Activated CD4-positive, CD25-positive, alpha-beta regulatory T cell treated with anti-CD3 and anti-CD28 coated beads, Interleukin-2, amount 50 U/mL, for 24 hours (primary cell): Measurements from ENCODE around the gene INPP1.
"Not testable (repeated sequence)": the region's sequence is repeated elsewhere in the genome, so short reads cannot be mapped to it uniquely, and the experiment has no call there.

Experiments used
- ATAC-seq, 2 donors: fragments of 150-1000 bp; cut with Tn5 transposase; one replicate each; pipeline ENCODE4 v1.10.0; 2021; ENCODE audit warnings: mild to moderate bottlenecking in 1 of 2, moderate library complexity in 1 of 2

The INPP1 gene, protein sequence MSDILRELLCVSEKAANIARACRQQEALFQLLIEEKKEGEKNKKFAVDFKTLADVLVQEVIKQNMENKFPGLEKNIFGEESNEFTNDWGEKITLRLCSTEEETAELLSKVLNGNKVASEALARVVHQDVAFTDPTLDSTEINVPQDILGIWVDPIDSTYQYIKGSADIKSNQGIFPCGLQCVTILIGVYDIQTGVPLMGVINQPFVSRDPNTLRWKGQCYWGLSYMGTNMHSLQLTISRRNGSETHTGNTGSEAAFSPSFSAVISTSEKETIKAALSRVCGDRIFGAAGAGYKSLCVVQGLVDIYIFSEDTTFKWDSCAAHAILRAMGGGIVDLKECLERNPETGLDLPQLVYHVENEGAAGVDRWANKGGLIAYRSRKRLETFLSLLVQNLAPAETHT

DNA sequence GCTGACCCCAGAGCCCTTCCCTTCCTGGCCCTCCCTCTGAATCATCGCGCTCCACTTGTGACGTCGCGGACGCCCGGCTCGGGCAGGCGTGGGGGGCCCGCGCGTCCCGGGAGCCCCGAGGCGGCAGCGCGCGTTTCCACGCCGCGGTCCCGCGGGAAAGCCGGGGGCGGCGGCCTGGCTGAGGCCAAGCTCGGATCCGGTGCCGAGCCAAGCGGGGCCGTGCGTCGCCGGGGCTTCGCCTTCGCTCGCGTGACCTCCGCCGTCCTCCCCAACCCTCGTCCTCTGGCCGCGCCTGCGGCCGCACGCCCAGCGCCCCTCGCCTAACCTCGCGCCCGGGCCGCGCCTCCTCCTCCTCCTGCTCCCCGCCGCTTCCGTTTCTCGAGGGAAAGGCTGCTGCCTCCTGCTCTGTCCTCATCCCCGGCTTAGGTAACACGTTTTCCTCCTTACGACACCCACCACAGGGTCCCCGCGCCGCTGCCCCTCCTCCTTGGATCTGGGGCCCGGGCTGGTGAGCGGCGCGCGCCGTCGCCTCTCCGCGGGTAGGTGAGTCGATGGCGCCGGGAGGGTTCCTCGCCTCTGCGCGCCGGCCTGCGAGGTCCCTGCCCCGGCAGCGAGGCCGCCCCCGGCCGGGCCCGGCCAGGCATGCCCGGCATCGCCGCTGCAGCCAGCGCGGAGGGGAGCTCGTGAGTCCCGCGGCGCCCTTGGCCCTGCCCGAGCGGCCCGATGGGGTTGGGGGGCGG is at the start of gene INPP1:
Gene INPP1 (plus strand): TSS at position 54 of the 740 bp plus-strand sequence. CDS start 16,514 bp downstream, outside the sequence.
- peak; percentile 62 to 71 for ATAC-seq

GRCh38 chr2:190297880-190298279 is 45.5 kb upstream of the INPP1 start:
- not testable (repeated sequence) for ATAC-seq

GRCh38 chr2:190301032-190301431 is 42.4 kb upstream of the INPP1 start:
- no peak for ATAC-seq

GRCh38 chr2:190302052-190302451 is 41.3 kb upstream of the INPP1 start:
- no peak for ATAC-seq

- ATAC-seq = no peak
These were observed 39.7 kb upstream of the INPP1 start for GRCh38 chr2:190303647-190304046.

DNA sequence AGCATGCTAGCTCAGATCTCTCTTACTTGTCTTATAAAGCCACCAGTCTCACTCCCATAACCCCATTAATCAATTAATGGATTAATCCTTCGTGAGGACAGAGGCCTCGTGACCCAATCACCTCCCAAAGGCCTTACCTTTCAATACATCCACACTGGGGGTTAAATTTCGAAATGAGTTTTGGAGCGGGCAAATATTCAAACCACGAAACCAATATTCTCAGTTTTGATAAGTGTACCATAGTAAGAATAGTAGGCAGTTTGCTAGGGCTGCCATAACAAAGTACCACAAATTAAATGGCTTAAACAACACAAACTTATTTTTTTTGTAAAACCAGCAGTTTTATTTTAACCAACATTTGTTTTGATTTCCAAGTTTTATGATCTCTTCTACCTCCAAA is 39.0 kb upstream of the INPP1 start:
- ATAC-seq = peak in 1 of 2 donors; percentile 68

DNA sequence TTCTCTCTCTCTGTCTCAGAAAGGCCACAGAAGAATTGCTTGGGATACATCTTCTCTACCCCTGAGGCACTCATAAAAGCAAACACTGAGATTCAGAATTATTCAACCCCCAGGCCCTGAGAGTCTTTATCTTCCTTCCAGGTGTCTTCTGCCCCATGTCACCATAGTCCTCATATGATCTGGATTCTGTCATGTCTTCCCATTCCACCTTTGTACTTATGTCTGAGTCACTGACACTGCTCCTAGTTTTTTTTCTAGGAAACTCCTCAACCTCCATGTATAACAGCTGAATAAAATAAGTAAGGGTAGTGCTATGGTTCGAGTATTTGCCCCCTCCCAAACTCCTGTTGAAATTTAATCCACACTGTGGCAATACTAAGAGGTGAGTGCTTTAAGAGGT is 35.4 kb upstream of the INPP1 start:
- ATAC-seq = no peak

DNA sequence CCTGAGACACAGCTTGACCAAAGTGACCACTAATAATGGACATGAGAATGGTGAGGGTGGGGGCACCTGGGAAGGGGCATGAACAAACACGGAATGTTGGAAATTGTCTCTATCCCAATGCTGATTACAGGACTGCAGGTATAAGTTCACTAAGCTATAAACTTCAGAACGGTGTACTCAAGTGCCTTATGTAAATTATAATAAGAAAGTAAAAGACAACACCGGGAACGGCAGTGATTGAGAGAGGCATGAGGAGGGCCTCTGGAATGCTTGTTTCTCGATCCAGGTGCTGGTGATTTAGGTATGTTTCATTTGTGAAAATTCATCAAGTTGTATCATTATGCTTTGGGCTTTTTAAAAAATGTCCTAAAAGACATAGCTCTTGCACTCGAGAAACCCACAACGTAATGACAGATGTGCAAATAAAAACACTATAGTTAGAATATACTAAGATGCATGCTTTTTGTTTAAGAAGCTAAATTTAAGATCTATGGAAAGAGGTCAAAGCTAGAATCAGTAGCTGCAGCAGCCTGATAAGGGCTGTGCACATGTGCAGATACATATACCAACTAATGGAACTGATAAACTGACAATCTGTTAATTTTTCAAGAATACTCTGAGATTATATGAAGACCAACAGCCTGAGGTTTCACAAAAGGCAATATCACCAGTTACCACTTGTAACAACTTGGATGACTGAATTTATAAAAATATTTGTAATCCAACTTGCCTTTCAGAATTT is 31.3 kb upstream of the INPP1 start:
- ATAC-seq = no peak

DNA sequence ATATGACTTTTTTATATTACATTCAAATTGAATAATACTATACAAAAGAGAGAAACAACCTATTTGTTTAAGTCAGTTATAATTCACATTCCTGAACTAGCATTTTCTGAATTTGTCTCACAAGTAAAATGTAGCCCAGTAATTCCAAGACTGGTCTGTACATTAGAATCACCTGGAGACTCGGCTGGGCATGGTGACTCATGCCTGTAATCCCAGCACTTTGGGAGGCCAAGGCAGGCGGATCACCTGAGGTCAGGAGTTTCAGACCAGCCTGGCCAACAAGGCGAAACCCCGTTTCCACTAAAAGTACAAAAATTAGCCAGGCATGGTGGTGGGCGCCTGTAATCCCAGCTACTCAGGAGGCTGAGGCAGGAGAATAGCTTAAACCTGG is 30.8 kb upstream of the INPP1 start:
- not testable (repeated sequence) for ATAC-seq

DNA sequence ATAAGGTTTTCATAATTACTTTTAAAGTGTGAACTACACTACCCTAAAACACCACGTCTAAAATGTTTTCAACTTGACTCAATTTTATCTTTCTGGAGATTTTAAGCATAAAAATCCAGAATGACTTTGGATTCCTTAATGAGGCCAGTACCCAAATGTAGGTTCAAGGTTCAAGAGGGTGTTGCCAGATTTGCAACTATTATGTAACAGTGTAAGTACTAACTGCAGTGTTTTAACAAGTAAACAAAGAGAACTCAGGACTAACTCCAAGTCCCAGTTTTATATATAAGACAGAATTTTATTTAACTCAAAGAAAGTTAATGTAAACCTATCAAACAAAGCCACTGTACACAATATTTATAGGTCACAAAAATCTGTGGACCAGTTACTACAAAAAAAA is 29.5 kb upstream of the INPP1 start:
- no peak for ATAC-seq

DNA sequence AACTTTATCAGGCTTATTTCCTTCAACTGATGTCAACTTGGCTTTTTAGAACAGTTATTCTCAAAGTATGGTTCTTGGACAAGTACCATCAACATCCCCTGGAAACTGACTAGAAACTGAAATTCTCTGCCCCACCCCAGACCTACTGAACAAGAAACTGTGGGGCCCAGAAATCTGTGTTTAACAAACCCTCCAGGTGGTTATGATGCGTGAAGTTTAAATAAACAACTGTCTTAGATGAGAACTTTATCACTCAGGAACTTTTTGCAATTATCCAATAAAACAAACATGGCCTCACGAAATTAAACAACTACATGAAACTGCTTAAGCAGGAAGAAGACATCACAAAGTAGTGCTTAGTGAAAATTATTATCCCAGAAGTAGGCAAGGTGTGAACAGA is 28.1 kb upstream of the INPP1 start:
- ATAC-seq = no peak

DNA sequence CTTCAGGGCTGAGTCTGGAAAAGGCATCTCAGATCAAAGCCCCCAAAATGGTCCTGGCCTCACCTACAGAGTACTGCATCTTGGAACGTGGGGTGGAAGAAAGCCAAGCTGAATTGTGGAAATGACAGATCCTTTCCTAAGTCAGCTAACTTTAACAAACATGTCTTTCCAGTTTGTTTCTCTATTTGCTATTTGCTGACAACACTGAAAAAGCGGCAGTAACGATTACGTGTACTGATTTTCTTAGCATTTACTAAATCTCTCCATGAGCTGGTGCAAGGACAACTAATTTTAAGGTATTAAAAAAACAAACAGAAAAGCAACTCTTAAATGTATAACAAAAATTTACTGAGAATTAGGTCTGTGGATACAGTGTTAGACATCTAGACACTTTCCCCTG is 24.9 kb upstream of the INPP1 start:
- ATAC-seq = no peak

GRCh38 chr2:190318931-190319554 is 24.3 kb upstream of the INPP1 start:
- ATAC-seq = peak; percentile 3 to 9

DNA sequence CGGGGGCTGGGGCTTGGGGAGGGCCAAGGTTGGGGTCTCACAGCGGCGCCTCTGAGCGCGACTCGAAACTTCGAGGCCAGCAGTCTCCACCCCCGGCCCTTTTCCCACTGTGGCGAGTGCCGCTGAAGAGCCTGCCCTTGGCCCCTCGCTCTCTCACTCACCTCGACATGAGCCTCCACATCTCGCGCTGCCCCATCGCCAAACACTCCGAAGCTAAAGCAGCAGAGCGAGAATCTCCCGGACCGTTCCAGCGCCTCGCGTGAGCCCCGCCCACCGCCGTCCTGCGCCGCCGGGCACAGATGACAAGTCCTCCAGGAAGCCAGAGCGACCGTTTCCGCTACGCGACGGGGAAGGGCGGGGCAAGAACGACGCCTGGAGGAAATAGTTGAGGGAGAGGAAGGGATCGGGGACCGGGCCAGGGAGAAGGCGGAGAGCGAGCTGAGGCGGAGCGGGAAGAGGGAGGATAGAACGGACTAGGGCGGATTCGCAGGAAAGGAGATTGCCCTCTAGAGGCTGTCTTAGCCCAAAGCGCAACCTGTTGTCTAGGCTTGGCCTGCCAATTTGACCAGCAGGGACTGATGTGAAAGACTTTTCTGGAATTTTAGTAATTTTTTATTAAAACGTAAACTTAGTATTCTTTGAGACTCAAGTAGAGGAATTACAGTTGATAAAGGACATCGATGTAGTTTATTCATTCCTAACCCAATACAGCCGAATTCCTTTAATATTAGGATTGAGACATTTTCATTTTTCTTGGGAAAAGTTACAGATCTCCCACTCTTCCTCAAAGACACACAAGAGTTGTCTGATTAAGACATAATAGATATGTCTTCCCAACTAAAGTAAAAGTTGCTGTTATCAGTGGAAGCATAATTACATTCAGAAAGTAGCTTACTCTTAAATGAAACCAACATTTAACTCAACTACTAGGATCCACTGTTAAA is 23.6 kb upstream of the INPP1 start, which contains the start of gene HIBCH:
Gene HIBCH (minus strand): TSS at position 272 of the 944 bp plus-strand sequence. CDS start 76 bp downstream, at position 196.
- ATAC-seq = peak; percentile 78 to 85

- ATAC-seq = peak; percentile 78 to 81
These were observed 22.7 kb upstream of the INPP1 start for GRCh38 chr2:190320696-190321095.

- no peak for ATAC-seq
These were observed 20.0 kb upstream of the INPP1 start for GRCh38 chr2:190323406-190323805.

DNA sequence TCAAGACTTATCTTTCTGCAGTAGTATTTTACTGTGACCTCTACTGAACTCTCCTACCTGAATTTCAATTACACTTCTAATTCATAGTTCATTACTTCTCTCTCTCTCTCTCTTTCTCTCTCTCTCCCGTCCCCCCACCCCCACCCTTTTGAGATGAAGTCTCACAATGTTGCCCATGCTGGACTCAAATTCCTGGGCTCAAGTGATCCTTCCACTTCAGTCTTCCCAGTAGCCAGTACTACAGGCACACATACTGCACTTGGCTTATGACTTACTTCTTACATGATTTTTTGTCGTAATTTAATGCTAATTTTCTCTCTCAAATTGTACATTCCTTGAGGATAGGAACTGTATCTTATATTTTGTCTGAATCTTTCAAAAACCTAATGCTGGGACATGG is 17.8 kb upstream of the INPP1 start:
- ATAC-seq = no peak

- no peak for ATAC-seq
These were observed 15.4 kb upstream of the INPP1 start for GRCh38 chr2:190327867-190328572.

DNA sequence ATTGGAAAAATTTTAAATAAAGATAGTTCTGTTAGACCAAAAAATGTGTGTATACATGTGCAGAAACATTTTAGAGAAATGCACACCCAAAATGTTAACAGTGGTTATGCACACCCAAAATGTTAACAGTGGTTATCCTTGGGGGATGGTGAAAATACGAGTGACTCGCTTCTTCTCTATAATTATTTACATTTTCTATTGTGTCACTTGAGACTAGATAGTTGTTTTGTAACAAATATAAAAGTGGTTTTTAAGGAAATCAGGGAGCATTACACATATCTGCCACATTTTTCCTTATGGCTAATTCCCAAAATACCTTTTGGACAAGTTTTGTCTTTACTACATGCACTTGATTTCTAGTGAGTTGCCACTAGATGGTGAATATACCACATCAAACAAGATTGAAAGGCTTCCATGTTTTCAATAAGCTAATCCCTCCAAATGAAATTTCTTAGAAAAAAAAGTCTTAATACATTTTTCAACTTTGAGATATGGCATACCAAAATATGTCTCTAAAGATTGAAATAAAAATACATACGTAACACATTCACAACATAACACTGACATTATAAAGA is 14.7 kb upstream of the INPP1 start:
- no peak for ATAC-seq

DNA sequence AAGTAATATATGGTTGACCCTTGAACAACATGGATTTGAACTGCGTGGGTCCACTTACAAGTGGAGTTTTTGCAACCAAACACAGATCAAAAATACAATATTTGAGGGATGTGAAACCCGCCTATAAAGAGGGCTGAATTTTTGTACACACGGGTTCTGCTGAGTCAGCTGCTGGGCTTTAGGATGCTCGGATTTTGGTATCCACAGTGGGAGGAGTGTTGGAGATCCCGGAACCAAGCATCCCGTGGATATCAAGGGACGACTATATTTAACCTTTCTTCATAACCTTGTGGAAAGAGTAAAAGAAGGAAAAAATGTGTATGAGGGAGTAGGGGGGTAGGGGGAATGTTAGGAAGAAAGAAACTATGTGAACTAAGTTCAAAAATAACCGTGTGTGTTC is 10.0 kb upstream of the INPP1 start:
- ATAC-seq = no peak

- no peak for ATAC-seq
These were observed 9.5 kb upstream of the INPP1 start for GRCh38 chr2:190333928-190334327.
